ENCODE measurements around the gene CDA.

- TF ChIP-seq, protein P1, sequence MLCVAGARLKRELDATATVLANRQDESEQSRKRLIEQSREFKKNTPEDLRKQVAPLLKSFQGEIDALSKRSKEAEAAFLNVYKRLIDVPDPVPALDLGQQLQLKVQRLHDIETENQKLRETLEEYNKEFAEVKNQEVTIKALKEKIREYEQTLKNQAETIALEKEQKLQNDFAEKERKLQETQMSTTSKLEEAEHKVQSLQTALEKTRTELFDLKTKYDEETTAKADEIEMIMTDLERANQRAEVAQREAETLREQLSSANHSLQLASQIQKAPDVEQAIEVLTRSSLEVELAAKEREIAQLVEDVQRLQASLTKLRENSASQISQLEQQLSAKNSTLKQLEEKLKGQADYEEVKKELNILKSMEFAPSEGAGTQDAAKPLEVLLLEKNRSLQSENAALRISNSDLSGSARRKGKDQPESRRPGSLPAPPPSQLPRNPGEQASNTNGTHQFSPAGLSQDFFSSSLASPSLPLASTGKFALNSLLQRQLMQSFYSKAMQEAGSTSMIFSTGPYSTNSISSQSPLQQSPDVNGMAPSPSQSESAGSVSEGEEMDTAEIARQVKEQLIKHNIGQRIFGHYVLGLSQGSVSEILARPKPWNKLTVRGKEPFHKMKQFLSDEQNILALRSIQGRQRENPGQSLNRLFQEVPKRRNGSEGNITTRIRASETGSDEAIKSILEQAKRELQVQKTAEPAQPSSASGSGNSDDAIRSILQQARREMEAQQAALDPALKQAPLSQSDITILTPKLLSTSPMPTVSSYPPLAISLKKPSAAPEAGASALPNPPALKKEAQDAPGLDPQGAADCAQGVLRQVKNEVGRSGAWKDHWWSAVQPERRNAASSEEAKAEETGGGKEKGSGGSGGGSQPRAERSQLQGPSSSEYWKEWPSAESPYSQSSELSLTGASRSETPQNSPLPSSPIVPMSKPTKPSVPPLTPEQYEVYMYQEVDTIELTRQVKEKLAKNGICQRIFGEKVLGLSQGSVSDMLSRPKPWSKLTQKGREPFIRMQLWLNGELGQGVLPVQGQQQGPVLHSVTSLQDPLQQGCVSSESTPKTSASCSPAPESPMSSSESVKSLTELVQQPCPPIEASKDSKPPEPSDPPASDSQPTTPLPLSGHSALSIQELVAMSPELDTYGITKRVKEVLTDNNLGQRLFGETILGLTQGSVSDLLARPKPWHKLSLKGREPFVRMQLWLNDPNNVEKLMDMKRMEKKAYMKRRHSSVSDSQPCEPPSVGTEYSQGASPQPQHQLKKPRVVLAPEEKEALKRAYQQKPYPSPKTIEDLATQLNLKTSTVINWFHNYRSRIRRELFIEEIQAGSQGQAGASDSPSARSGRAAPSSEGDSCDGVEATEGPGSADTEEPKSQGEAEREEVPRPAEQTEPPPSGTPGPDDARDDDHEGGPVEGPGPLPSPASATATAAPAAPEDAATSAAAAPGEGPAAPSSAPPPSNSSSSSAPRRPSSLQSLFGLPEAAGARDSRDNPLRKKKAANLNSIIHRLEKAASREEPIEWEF (IDR thresholded peaks at IDR 0.05; ENCODE audit: insufficient replicate concordance, low read depth, low read length): no peak
- no peak for TF ChIP-seq POLR2A (IDR thresholded peaks at IDR 0.05; ENCODE audit: low read depth, low read length)
- TF ChIP-seq YY1 (IDR thresholded peaks at IDR 0.05; ENCODE audit: low read depth, low read length): no peak
- TF ChIP-seq RAD21 (IDR thresholded peaks at IDR 0.05; ENCODE audit: insufficient read depth, low read depth, low read length): no peak
- no peak for TF ChIP-seq HDAC6 (IDR thresholded peaks at IDR 0.05; ENCODE audit: unreplicated experiment)
These were observed 48.6 kb upstream of the CDA start for GRCh38 chr1:20540281-20540680.
